A549 (cell line): ENCODE results near the gene C2orf72. TPM values are rescaled to one million over a fixed set of nuclear protein-coding genes. Genes with fewer than 3 reads are reported as not detected.

Source experiments
- ATAC-seq, 2 experiments: fragments of 200-7000 bp in 1 of 2; fragments of >200 bp in 1 of 2; cut with Nextera tagmentation in 1 of 2; cut with Tn5 transposase in 1 of 2; 3 replicates each; pipeline versions ENCODE4 v1.8.0 to v1.9.1; 2018 to 2020; ENCODE audit warnings: mild to moderate bottlenecking in 1 of 2, moderate library complexity in 1 of 2
- CTCF ChIA-PET: fragments of 300-600 bp; sonication (Branson Sonifier 250); formaldehyde crosslinking; extraction: SDS; loops from one replicate; lab custom pipeline; 2021; ENCODE audit warnings: antibody characterized with exemption, inconsistent platforms; lab: Yijun Ruan, JAX
- POLR2A ChIA-PET: fragments of 350-600 bp; formaldehyde crosslinking; extraction: SDS; loops from one replicate; lab custom pipeline; 2021; ENCODE audit warnings: antibody characterized with exemption, inconsistent platforms; lab: Yijun Ruan, JAX
- DNase-seq, 2 experiments: peaks; one replicate each; pipeline versions ENCODE4 v3.0.0 to v3.0.0-alpha.2; 2011 to 2016; ENCODE audit warnings: low read depth in 1 of 2, low spot score in 1 of 2
- FAIRE-seq: peaks from 2 replicates; lab custom pipeline; 2011; peaks lifted over from hg19 to GRCh38; lab: Jason Lieb, UNC
- H3K27ac ChIP-seq, 2 experiments: fragments of >200 bp; sonication (Bioruptor Twin); formaldehyde crosslinking; 3 replicates each; pipeline ENCODE4 v1.5.1; 2016 to 2017
- H3K4me1 ChIP-seq: fragments of >200 bp; sonication (Bioruptor Twin); formaldehyde crosslinking; 3 replicates; pipeline ENCODE4 v1.6.1; 2016
- H3K4me2 ChIP-seq: fragments of >200 bp; sonication (Bioruptor Twin); formaldehyde crosslinking; 3 replicates; pipeline ENCODE4 v1.6.1; 2016
- H3K4me3 ChIP-seq: fragments of >200 bp; sonication (Bioruptor Twin); formaldehyde crosslinking; 3 replicates; pipeline ENCODE4 v1.5.1; 2016
- H3K9me3 ChIP-seq: fragments of >200 bp; sonication (Bioruptor Twin); formaldehyde crosslinking; 3 replicates; pipeline ENCODE4 v1.6.1; 2016
- CEBPB ChIP-seq, 2 experiments: fragments of >200 bp in 1 of 2; sonication (Bioruptor Twin) in 1 of 2; formaldehyde crosslinking in 1 of 2; IDR thresholded peaks; 2 replicates each; pipeline ENCODE4 v1.6.1; 2012 to 2016
- CHD2 ChIP-seq: fragments of 150-350 bp; IDR thresholded peaks from 2 replicates; pipeline ENCODE4 v1.6.1; 2014; ENCODE audit warnings: low read length; ENCODE audit not compliant: partially characterized antibody
- CHD4 ChIP-seq: fragments of 200-600 bp; sonication (generic); IDR thresholded peaks from 2 replicates; pipeline ENCODE4 v1.6.1; 2016; ENCODE audit warnings: antibody characterized with exemption, mild to moderate bottlenecking, borderline replicate concordance
- EHF ChIP-seq: fragments of 250-450 bp; sonication (Bioruptor Pico); IDR thresholded peaks from 2 replicates; pipeline ENCODE4 v1.5.0; 2020; ENCODE audit warnings: mild to moderate bottlenecking
- EHMT2 ChIP-seq: fragments of 200-600 bp; sonication (generic); IDR thresholded peaks from 2 replicates; pipeline ENCODE4 v1.6.1; 2016; ENCODE audit warnings: antibody characterized with exemption, low read depth, mild to moderate bottlenecking, moderate library complexity
- ELK1 ChIP-seq: fragments of 150-350 bp; IDR thresholded peaks from 2 replicates; pipeline ENCODE4 v1.6.1; 2014; ENCODE audit warnings: low read depth, mild to moderate bottlenecking, low read length
- EP300 ChIP-seq, 2 experiments: fragments of >200 bp; sonication (Bioruptor Twin); formaldehyde crosslinking; IDR thresholded peaks; 2 replicates in 1 of 2; 3 replicates in 1 of 2; pipeline ENCODE4 v1.6.1; 2016 to 2017
- MAX ChIP-seq: IDR thresholded peaks from 2 replicates; pipeline ENCODE4 v1.6.1; 2012
- NR3C1 ChIP-seq: fragments of >200 bp; sonication (Bioruptor Twin); formaldehyde crosslinking; IDR thresholded peaks from 3 replicates; pipeline ENCODE4 v1.6.1; 2017
- POLR2A ChIP-seq: IDR thresholded peaks from 2 replicates; pipeline ENCODE4 v1.6.1; 2012; ENCODE audit warnings: mild to moderate bottlenecking, low read length
- RARB ChIP-seq: fragments of 250-450 bp; sonication (Bioruptor Pico); IDR thresholded peaks from 2 replicates; pipeline ENCODE4 v1.8.0; 2021; ENCODE audit warnings: mild to moderate bottlenecking, moderate library complexity
- RCOR1 ChIP-seq: fragments of 150-350 bp; IDR thresholded peaks from 2 replicates; pipeline ENCODE4 v1.6.1; 2014; ENCODE audit warnings: antibody characterized with exemption, low read length, low read depth
- SMC3 ChIP-seq: fragments of >200 bp; sonication (Bioruptor Twin); formaldehyde crosslinking; IDR thresholded peaks from 3 replicates; pipeline ENCODE4 v1.6.1; 2018; ENCODE audit warnings: inconsistent platforms
- ZNF302 ChIP-seq: fragments of 250-450 bp; sonication (Bioruptor Pico); IDR thresholded peaks from 2 replicates; pipeline ENCODE4 v1.9.0; 2021; ENCODE audit warnings: inconsistent platforms, mild to moderate bottlenecking, moderate library complexity
- WGBS: methylation state at CpG from one replicate; pipeline ENCODE4 v1.1.6; 2017; ENCODE audit errors: missing lambda C conversion rate; 5-methylcytosine and 5-hydroxymethylcytosine counted together
- polyA plus RNA-seq, 4 experiments: library from polyadenylated mRNA; depleted of rRNA in 3 of 4; stranded (reverse); fragments of >200 nt; fragmentation: RNase III in 1 of 4; extraction: RNeasy Plus Mini Kit Qiagen cat#74134 plus additional on column Dnase treatment in 1 of 4; gene quantifications; 2 replicates in 3 of 4; 3 replicates in 1 of 4; pipeline ENCODE4 v1.2.3, GENCODE V29; 2011 to 2017
- TF ChIP-seq, protein P1 (sequence below): fragments of 250-450 bp; sonication (Bioruptor Pico); IDR thresholded peaks from 2 replicates; pipeline ENCODE4 v1.5.0; 2021; ENCODE audit warnings: mild to moderate bottlenecking, moderate library complexity, borderline replicate concordance

Gene C2orf72
- polyA plus RNA-seq, 2 of the 4 experiments (the other 2 are of a cell fraction), result 4.9 to 7.4 TPM

DNA sequence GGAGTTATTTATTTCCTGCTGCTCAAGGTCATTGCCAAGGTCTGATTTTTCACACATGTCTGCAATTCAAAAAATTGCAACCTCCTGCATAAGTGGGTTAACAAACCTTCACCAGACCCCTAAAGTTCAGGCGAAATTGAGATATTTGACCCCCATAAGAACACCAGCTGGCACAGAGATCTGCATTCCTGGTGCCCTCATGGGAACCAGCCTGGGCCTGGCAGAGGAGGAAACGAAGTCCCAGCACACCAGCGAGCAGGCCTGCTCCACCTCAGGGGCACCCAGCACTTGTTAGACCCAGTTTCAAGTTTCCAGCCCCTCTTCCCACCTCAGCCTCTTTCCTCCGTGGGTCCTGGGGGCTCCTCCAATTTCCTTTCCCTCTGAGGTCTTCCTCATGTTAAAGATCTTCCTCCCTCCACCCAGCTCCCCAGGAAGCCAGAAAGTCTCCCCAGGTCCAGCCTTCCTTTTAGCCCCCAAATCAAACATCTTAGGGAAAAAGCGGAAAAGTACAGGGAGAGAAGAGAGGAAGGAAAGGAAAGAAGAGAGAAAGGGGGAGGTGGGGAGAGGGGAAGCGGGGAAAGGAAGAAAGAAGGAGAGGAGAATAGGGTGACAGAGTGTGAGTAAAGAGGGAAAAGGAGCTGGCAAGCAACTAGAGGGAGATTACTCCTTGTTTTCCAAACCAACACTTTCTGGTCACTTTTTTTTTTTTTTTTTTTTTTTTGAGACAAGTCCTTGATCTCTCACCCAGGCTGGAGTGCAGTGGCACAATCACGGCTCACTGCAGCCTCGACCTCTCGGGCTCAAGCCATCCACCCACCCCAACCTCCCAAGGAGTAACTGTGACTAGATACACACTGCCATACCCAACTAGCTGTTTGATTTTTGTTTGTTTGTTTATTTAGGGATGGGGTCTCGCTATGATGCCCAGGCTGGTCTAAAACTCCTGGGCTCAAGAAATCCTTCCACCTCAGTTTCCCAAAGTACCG is 3.9 kb upstream of the C2orf72 start:
- POLR2A ChIA-PET, result no interaction called here
- CTCF ChIA-PET, result interaction anchor here (0.8 to 4.6 kb wide), 4 partner anchors 19 to 418 kb away, joined by 3 to 17 read pairs (median 4); partner anchors contain the start of gene PSMD1
- no peak for TF ChIP-seq CHD2
- TF ChIP-seq SMC3, result no peak
- TF ChIP-seq, protein P1, sequence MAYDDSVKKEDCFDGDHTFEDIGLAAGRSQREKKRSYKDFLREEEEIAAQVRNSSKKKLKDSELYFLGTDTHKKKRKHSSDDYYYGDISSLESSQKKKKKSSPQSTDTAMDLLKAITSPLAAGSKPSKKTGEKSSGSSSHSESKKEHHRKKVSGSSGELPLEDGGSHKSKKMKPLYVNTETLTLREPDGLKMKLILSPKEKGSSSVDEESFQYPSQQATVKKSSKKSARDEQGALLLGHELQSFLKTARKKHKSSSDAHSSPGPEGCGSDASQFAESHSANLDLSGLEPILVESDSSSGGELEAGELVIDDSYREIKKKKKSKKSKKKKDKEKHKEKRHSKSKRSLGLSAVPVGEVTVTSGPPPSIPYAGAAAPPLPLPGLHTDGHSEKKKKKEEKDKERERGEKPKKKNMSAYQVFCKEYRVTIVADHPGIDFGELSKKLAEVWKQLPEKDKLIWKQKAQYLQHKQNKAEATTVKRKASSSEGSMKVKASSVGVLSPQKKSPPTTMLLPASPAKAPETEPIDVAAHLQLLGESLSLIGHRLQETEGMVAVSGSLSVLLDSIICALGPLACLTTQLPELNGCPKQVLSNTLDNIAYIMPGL (CRISPR knock-in tag), result no peak
- TF ChIP-seq EP300 (IDR thresholded peaks at IDR 0.05), result no peak
- no peak for TF ChIP-seq RARB (CRISPR knock-in tag)
- no peak for TF ChIP-seq MAX
- FAIRE-seq (no peak), DNase-seq (no peak), ATAC-seq (no peak)
- Histone ChIP-seq H3K9me3 (no peaks in the 10 kb centered on the region), H3K4me1 (peaks cover 25% of the 10 kb centered on the region), H3K4me2 (peak overlapping the region; percentile 59), H3K27ac (peak overlapping the region in 1 of 2 experiments; percentile 37; a peak in 1 of 6 replicates), H3K4me3 (no peak overlapping the region)
- WGBS, result 41% methylated on average over 11 of the region's 11 CpGs

DNA sequence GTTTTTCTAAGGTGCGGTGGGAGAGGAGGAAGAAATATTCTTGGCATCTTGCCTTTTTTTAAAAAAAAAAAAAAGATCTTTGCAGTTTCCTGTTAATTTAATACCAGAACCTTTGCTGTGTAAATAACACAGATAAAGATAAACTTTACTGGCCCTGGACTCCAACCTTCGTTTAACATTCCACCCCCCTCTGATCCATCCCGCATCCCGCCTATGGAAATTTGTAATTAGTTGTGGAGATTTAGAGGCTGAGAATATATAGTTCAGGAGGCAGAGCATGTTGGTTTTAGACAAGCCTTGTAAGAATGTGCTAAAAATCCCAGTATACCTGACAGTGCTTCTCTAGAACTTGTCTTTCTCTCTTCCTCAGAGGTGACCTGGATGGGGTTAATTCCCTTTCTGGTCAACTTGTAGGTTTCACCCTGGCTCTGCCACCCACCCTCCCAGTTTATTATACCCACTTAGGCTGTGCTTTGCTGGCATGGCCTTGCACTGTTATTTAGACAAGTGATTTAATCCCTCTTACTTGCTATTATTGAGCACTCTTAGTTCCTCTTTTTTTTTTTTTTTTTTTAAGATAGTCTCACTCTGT is 2.9 kb upstream of the C2orf72 start:
- CTCF ChIA-PET, result interaction anchor here (0.9 to 4.6 kb wide), 5 partner anchors 17 to 47 kb away, joined by 3 to 17 read pairs (median 7); no protein-coding TSS in a partner anchor
- TF ChIP-seq ELK1 (no peak), ZNF302 (CRISPR knock-in tag) (no peak)
- TF ChIP-seq, all 56 proteins: peak for 0
- Histone ChIP-seq H3K4me1 (peaks cover 27% of the 10 kb centered on the region), H3K27ac (peak overlapping the region in 1 of 2 experiments; percentile 52; a peak in 1 of 6 replicates), H3K4me3 (no peak overlapping the region), H3K4me2 (peak overlapping the region; percentile 59), H3K9me3 (no peaks in the 10 kb centered on the region)
- FAIRE-seq, result no peak
- 8% methylated on average over 4 of the region's 4 CpGs for WGBS
- POLR2A ChIA-PET, result no interaction called here
- DNase-seq, result no peak
- ATAC-seq, result no peak; a peak in 1 of 6 replicates

DNA sequence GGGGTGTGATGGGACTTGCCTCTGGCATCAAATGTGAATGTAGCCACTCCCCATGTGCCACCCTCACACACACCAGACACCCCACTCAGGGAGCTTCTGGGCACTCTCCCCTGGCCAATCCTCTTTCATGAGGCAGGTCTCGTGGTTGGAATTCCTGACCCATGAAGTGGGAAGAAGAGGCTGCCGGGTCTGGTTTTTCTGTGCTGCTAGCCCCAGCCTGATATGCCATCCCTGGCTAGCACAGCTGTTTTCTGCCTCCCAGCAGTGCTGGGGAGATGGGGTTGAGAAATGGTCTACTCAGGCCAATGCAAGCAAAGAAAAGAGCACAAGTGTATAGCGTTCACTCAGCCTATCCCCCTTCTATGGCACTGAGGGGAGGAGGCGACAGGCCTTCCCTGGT is 1.2 kb upstream of the C2orf72 start:
- Histone ChIP-seq H3K4me1 (peaks cover 27% of the 10 kb centered on the region), H3K27ac (no peak overlapping the region), H3K4me2 (no peak overlapping the region), H3K4me3 (no peak overlapping the region), H3K9me3 (no peaks in the 10 kb centered on the region)
- TF ChIP-seq CEBPB (IDR thresholded peaks at IDR 0.05) (no peak), POLR2A (no peak), RCOR1 (no peak), NR3C1 (no peak), CHD4 (no peak), CHD2 (no peak), EHMT2 (no peak), EHF (CRISPR knock-in tag) (no peak)
- 85% methylated on average over 4 of the region's 4 CpGs for WGBS
- CTCF ChIA-PET, result interaction anchor here (0.6 to 2.0 kb wide), 5 partner anchors 12 to 1064 kb away, joined by 3 to 9 read pairs (median 5); no protein-coding TSS in a partner anchor
- DNase-seq, result no peak
- POLR2A ChIA-PET, result no interaction called here
- FAIRE-seq, result no peak
- no peak for ATAC-seq
